HepG2 (cell line): ENCODE measurements around the gene SLC35B1. TPM values are rescaled to one million over a fixed set of nuclear protein-coding genes. Genes with fewer than 3 reads are reported as not detected.

Experiments used
- ATF7 ChIP-seq, 2 experiments: fragments of 450-650 bp in 1 of 2; sonication (generic) in 1 of 2; formaldehyde crosslinking in 1 of 2; IDR thresholded peaks; 2 replicates each; pipeline versions ENCODE4 v1.4.0 to v1.6.1; 2016 to 2020; ENCODE audit warnings: antibody characterized with exemption in 1 of 2, mild to moderate bottlenecking in 1 of 2, missing genetic modification reagents in 1 of 2
- BRCA1 ChIP-seq: sonication (generic); formaldehyde crosslinking; IDR thresholded peaks from 2 replicates; pipeline ENCODE4 v1.4.0; 2020; ENCODE audit warnings: missing genetic modification reagents
- FIP1L1 ChIP-seq: fragments of 200-400 bp; formaldehyde crosslinking; IDR thresholded peaks from 2 replicates; pipeline ENCODE4 v1.6.1; 2018; ENCODE audit warnings: low read depth, mild to moderate bottlenecking, low read length, moderate library complexity, borderline replicate concordance; ENCODE audit not compliant: insufficient read depth
- IRF2 ChIP-seq: IDR thresholded peaks from 2 replicates; pipeline ENCODE4 v1.6.1; 2018; ENCODE audit warnings: missing genetic modification reagents, missing compliant biosample characterization
- KDM6A ChIP-seq: IDR thresholded peaks from 2 replicates; pipeline ENCODE4 v1.6.1; 2016; ENCODE audit warnings: low read depth
- KLF9 ChIP-seq: IDR thresholded peaks from 2 replicates; pipeline ENCODE4 v1.6.1; 2016; ENCODE audit warnings: low read depth
- MEF2D ChIP-seq: sonication (generic); formaldehyde crosslinking; IDR thresholded peaks from 2 replicates; pipeline ENCODE4 v1.5.1; 2020; ENCODE audit warnings: mild to moderate bottlenecking, missing genetic modification reagents
- RNF2 ChIP-seq: fragments of 450-650 bp; conservative IDR thresholded peaks from 2 replicates; pipeline ENCODE4 v1.6.1; 2016; ENCODE audit warnings: low read depth
- RXRA ChIP-seq: sonication (generic); formaldehyde crosslinking; IDR thresholded peaks from 2 replicates; pipeline ENCODE4 v1.5.1; 2020; ENCODE audit warnings: missing genetic modification reagents
- ZNF496 ChIP-seq: sonication (generic); formaldehyde crosslinking; IDR thresholded peaks from 2 replicates; pipeline ENCODE4 v1.8.1; 2023; ENCODE audit warnings: mild to moderate bottlenecking, moderate library complexity, missing genetic modification reagents; ENCODE audit not compliant: insufficient replicate concordance
- ZNF563 ChIP-seq: sonication (generic); formaldehyde crosslinking; IDR thresholded peaks from 2 replicates; pipeline ENCODE4 v1.8.0; 2022; ENCODE audit warnings: mild to moderate bottlenecking, moderate library complexity, missing genetic modification reagents
- ZNF737 ChIP-seq: sonication (generic); formaldehyde crosslinking; IDR thresholded peaks from 2 replicates; pipeline ENCODE4 v1.5.0; 2020; ENCODE audit warnings: missing genetic modification reagents, mild to moderate bottlenecking, borderline replicate concordance
- ZSCAN25 ChIP-seq: sonication (generic); formaldehyde crosslinking; IDR thresholded peaks from 2 replicates; pipeline ENCODE4 v1.8.0; 2022; ENCODE audit warnings: mild to moderate bottlenecking, missing genetic modification reagents
- polyA plus RNA-seq, 8 experiments: library from polyadenylated mRNA; depleted of rRNA in 3 of 8; stranded (reverse) in 7 of 8; unstranded in 1 of 8; fragments of >200 nt; fragmentation: Illumina TruSeq in 4 of 8; extraction: Trizol in 4 of 8; gene quantifications; 2 replicates each; pipeline versions ENCODE4 v1.2.1 to v1.2.3, GENCODE V29; 2011 to 2016; ENCODE audit warnings: low read depth in 4 of 8, missing spikeins in 1 of 8, mixed read lengths in 1 of 8; ENCODE audit not compliant: insufficient read depth in 1 of 8
- total RNA-seq, 5 experiments: library from RNA; depleted of rRNA; stranded (reverse); fragments of >200 nt; fragmentation: Illumina TruSeq; extraction: Trizol; gene quantifications; 2 replicates each; pipeline ENCODE4 v1.2.3, GENCODE V29; 2016; ENCODE audit warnings: low read depth in 1 of 5
- TF ChIP-seq, protein P1 (sequence below), 2 experiments: sonication (generic) in 1 of 2; formaldehyde crosslinking in 1 of 2; IDR thresholded peaks; 2 replicates each; pipeline versions ENCODE4 v1.6.1 to v1.9.0; 2014 to 2022; ENCODE audit warnings: antibody characterized with exemption in 1 of 2, borderline replicate concordance in 1 of 2, inconsistent platforms in 1 of 2, low read depth in 1 of 2, missing genetic modification reagents in 1 of 2
- TF ChIP-seq, protein P2 (sequence below): sonication (generic); formaldehyde crosslinking; IDR thresholded peaks from 2 replicates; pipeline ENCODE4 v1.8.0; 2022; ENCODE audit warnings: low read depth, missing genetic modification reagents
- TF ChIP-seq, protein P3 (sequence below): sonication (generic); formaldehyde crosslinking; IDR thresholded peaks from 2 replicates; pipeline ENCODE4 v1.4.0; 2020; ENCODE audit warnings: mild to moderate bottlenecking, missing genetic modification reagents
- TF ChIP-seq, protein P4 (sequence below): sonication (generic); formaldehyde crosslinking; IDR thresholded peaks from 2 replicates; pipeline ENCODE4 v1.5.1; 2020; ENCODE audit warnings: mild to moderate bottlenecking, missing genetic modification reagents, borderline replicate concordance
- TF ChIP-seq, protein P5 (sequence below): sonication (generic); formaldehyde crosslinking; IDR thresholded peaks from 2 replicates; pipeline ENCODE4 v1.4.0; 2020; ENCODE audit warnings: missing genetic modification reagents, borderline replicate concordance

The SLC35B1 gene
- total and polyA plus RNA-seq, 2 of the 13 experiments (the other 11 are each of a cell fraction or from before 2014, with no cell fraction given) = 99.6 to 113 TPM

DNA sequence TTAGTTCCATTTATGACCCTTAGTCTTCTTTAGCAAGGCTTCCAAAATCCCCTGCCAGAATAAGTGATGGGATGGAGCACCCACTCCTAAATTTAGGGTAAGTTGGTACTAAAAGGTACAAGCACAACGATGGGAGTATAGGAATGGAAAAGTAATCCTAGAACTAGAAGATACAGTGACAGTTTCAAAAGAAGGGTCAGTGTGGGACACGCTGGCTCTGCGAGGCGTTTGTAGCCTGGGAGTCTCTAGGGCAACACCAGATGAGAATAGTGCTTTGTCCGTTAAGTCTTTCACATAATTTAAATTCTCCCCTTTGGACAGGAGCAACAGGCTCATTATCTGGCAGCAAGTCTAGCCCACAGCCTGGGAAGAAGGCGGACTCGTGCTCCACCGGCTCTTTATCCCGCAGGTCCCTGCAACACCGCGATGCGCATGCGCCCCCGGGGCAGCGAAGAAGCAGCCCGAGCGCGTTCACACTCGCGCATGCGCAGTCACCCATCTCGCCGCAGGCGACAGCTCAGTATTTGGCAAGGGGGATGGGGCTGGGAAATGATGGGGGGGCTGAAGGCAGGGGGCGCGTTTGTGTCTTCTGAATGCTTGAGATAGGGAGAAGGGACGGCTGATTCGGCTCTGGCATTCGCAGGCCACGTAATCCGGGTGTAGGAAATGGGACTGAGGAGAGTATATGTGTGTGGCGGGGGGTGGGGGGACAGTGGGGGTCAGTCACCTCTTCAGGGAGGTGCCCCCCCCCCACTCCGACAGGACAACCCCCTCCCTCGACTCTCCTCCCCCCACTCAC is 30.4 kb downstream of the SLC35B1 start (continued):
- TF ChIP-seq, protein P1, sequence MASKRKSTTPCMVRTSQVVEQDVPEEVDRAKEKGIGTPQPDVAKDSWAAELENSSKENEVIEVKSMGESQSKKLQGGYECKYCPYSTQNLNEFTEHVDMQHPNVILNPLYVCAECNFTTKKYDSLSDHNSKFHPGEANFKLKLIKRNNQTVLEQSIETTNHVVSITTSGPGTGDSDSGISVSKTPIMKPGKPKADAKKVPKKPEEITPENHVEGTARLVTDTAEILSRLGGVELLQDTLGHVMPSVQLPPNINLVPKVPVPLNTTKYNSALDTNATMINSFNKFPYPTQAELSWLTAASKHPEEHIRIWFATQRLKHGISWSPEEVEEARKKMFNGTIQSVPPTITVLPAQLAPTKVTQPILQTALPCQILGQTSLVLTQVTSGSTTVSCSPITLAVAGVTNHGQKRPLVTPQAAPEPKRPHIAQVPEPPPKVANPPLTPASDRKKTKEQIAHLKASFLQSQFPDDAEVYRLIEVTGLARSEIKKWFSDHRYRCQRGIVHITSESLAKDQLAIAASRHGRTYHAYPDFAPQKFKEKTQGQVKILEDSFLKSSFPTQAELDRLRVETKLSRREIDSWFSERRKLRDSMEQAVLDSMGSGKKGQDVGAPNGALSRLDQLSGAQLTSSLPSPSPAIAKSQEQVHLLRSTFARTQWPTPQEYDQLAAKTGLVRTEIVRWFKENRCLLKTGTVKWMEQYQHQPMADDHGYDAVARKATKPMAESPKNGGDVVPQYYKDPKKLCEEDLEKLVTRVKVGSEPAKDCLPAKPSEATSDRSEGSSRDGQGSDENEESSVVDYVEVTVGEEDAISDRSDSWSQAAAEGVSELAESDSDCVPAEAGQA (IDR thresholded peaks at IDR 0.05; ENCODE audit: low read depth) = no peak; the same call in 1 of the 2 replicates
- TF ChIP-seq, protein P1 (CRISPR knock-in tag; IDR thresholded peaks at IDR 0.05; ENCODE audit: borderline replicate concordance) = no peak
- no peak for TF ChIP-seq RXRA (CRISPR knock-in tag)
- no peak; the same call in 1 of the 2 replicates for TF ChIP-seq ZSCAN25 (CRISPR knock-in tag)
- TF ChIP-seq KLF9 (CRISPR knock-in tag) = no peak
- TF ChIP-seq, protein P2, sequence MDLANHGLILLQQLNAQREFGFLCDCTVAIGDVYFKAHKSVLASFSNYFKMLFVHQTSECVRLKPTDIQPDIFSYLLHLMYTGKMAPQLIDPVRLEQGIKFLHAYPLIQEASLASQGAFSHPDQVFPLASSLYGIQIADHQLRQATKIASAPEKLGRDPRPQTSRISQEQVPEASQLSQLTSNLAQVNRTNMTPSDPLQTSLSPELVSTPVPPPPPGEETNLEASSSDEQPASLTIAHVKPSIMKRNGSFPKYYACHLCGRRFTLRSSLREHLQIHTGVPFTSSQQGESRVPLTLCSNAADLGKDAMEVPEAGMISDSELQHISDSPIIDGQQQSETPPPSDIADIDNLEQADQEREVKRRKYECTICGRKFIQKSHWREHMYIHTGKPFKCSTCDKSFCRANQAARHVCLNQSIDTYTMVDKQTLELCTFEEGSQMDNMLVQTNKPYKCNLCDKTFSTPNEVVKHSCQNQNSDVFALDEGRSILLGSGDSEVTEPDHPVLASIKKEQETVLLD (CRISPR knock-in tag) = no peak
- TF ChIP-seq MEF2D (CRISPR knock-in tag) = no peak
- TF ChIP-seq ZNF496 (CRISPR knock-in tag) = no peak
- TF ChIP-seq BRCA1 = no peak
- TF ChIP-seq, protein P3, sequence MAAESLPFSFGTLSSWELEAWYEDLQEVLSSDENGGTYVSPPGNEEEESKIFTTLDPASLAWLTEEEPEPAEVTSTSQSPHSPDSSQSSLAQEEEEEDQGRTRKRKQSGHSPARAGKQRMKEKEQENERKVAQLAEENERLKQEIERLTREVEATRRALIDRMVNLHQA = no peak
- no peak for TF ChIP-seq FIP1L1
- TF ChIP-seq, protein P4, sequence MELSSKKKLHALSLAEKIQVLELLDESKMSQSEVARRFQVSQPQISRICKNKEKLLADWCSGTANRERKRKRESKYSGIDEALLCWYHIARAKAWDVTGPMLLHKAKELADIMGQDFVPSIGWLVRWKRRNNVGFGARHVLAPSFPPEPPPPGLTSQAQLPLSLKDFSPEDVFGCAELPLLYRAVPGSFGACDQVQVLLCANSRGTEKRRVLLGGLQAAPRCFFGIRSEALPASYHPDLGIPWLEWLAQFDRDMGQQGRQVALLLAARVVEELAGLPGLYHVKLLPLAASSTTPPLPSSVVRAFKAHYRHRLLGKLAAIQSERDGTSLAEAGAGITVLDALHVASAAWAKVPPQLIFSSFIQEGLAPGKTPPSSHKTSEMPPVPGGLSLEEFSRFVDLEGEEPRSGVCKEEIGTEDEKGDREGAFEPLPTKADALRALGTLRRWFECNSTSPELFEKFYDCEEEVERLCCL (CRISPR knock-in tag) = no peak
- no peak for TF ChIP-seq KDM6A (CRISPR knock-in tag)
- no peak for TF ChIP-seq RNF2
- no peak for TF ChIP-seq IRF2 (CRISPR knock-in tag)
- TF ChIP-seq ATF7 (IDR thresholded peaks at IDR 0.05) = no peak
- no peak for TF ChIP-seq ATF7 (CRISPR knock-in tag; IDR thresholded peaks at IDR 0.05)
- TF ChIP-seq ZNF737 (CRISPR knock-in tag) = no peak
- TF ChIP-seq ZNF563 (CRISPR knock-in tag) = no peak
- TF ChIP-seq, protein P5, sequence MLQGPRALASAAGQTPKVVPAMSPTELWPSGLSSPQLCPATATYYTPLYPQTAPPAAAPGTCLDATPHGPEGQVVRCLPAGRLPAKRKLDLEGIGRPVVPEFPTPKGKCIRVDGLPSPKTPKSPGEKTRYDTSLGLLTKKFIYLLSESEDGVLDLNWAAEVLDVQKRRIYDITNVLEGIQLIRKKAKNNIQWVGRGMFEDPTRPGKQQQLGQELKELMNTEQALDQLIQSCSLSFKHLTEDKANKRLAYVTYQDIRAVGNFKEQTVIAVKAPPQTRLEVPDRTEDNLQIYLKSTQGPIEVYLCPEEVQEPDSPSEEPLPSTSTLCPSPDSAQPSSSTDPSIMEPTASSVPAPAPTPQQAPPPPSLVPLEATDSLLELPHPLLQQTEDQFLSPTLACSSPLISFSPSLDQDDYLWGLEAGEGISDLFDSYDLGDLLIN (CRISPR knock-in tag) = 0 out of 2 replicates have a peak, but pooled peaks have one; percentile 54
